Endometrium (tissue), 2 donors: ENCODE measurements around the gene RPS15.
"Not testable (repeated sequence)": the region's sequence is repeated elsewhere in the genome, so short reads cannot be mapped to it uniquely, and the experiment has no call there.

Experiments used
- FAIRE-seq: peaks from 2 replicates; lab custom pipeline; 2012; peaks lifted over from hg19 to GRCh38; lab: Jason Lieb, UNC
- donor health status: control.
- donor health status: control.

Gene RPS15

GRCh38 chr19:1402411-1403070, 35.7 kb upstream of the RPS15 start:
- no peak for FAIRE-seq

GRCh38 chr19:1406774-1407527, 31.2 kb upstream of the RPS15 start:
- FAIRE-seq = no peak

DNA sequence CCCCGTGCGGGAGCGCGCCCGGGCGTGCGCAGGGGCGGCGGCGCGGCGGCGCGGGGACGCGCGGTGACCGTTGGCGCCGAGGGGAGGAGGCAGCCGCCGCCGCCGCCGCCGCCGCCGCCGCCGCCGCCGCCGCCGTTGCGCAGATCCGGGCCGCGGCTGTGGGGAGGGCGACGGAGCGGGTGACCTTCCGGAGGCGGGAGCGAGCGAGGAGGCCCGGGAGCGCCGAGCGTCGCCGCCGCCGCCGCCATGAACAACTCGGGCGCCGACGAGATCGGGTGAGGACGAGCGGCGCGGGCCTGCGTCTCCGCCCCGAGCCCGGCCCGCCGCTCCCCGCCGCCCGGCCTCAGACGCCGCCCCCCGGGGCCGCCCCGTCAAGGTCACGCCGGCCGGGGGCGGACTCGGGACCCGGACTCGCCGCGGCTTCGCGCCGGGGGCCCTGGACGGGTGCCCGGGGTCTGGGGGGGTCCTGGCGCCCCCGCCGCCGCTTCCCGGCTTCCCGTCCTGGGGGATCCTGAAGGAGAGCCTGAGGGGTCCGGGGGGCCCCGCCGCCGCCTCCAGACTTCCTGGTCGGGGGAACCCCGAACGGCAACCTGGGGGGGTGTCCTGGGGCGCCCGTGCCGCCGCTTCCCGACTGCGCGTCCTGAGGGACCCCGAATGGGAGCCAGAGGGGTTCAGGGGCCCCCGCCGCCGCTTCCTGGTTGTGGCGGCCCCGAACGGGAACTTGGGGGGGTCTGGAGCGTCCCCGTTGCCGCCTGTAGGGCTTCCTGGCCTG, 30.5 kb upstream of the RPS15 start, which contains the start of gene DAZAP1:
Gene DAZAP1 (plus strand): TSS at position 59 of the 772 bp plus-strand sequence. CDS start 188 bp downstream, at position 247.
- FAIRE-seq = no peak

DNA sequence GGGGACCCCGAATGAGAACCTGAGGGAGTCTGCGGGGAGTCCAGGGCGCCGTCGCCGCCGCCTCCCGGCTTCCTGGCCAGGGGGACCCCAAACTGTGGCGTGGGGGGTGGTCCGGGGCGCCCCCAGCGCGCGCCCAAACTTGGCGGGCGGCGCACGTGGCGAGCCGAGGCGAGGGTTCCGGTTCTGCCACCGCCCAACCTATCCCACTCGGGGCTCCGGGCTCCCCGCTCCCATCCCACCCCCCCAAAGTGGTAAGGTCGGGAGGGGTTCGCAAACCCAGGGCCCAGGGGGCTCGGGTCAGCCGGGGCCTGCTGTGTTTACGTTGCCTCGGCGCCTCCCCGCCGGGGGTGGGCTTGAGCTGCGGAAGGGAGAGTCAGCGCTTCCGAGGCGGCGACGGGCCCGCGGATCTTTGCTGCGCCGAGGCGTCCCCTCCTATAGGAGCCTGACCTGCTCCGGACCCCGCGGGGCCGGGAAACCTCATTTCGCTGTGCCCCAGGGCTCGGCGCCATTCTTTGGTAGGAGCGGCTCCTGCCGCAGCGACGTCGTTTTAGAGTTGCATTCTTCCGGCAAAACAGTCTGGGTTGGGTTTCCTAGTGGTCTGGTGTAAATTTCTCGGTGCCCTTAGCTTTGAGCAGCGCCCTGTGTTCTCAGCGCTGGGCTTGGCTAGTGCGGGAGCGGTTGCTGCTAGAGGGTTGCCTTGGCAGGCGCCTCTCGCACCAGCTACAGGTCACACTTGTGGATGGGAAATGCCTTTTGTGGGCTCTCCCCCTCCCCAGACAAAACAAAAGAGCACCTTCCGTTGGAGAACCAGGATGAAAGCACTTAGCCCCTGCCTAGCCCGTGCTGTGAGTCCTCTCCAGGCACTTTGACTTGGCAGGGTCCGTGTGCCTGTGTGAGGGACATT, 29.6 kb upstream of the RPS15 start:
- FAIRE-seq = no peak

DNA sequence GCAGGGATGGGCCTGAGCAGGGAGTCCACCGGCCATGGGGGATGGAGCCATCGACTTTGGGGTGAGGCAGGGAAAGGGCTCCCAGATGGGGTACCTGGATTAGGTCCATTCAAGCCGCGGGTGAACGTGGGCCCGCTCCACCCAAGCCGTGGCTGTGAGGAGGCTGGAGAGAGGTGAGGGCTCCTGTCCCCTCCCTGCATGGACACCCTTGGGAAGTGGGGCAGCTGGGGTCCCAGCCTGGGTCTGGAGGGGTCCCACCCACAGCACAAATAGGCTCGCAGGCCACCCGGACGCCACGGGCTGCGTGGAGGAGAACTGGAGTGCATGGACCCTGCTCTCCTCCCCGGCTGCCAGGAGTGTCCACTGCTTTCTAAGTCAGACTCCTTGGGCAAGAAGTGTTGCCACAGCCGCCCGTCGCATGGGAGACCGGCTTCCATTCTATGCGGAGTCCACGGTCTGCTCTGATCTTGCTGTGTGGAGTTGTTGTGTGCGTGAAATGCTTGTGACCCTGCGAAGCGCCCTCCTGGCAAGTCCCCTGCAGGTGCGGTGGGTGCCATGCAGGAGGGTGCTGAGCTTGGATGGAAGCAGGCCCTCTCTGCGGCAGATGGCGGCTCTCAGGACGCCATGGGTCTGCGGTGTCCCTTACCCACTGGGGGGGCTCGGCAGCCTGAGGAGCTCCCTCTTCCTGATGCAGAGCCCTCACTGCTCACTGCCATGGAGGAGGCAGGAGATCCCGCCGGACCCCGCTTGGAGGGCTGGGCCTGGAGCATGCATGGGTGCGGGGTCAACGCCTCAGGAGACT, 28.8 kb upstream of the RPS15 start:
- FAIRE-seq = no peak

GRCh38 chr19:1410136-1410786, 27.9 kb upstream of the RPS15 start:
- no peak for FAIRE-seq

- no peak for FAIRE-seq
Measured at GRCh38 chr19:1410789-1411188, 27.4 kb upstream of the RPS15 start.

DNA sequence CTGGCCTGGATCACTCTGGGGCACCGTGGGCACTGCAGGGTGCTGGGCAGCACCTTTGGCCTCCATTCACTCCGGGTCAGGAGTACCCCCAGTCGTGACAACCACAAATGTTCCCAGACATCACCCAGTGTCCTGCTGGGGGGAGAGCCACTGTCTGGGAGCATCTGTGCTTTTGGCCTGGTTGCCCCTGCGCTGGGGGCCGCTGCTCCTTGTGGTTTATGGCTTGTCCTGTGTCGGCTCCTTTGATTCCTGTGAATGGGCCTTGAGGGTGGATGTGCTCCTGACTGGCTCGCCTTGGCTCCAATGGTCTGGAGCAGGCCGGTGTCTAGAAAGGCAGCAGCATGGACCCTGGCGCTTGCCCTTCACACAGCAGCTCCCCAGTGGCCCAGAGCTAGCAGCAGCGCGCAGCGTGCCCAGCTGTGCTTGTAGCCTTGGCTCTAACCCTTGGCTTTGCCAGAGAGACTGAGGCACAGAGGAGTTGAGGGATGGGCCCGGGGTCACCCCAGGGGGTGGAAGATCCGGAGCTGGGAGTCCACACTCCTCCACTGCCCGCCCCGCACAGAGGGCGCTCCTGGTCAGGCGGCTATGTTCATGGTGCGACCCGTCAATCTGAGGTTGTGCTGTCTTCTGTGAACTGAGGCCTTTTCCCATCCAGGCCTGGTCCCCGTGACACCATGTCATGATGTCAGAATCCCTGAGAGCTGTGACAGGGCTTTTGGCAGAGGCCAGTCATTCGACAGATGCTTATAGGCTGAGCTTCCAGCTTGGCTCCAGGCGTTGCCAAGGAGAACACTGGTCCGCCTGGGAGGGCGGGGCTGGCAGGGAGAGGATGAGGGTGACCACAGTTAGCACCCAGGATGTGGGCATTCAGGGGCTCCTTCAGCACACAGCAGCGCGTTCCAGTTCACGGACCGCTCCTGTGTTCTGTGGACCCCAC, 26.7 kb upstream of the RPS15 start:
- no peak for FAIRE-seq

DNA sequence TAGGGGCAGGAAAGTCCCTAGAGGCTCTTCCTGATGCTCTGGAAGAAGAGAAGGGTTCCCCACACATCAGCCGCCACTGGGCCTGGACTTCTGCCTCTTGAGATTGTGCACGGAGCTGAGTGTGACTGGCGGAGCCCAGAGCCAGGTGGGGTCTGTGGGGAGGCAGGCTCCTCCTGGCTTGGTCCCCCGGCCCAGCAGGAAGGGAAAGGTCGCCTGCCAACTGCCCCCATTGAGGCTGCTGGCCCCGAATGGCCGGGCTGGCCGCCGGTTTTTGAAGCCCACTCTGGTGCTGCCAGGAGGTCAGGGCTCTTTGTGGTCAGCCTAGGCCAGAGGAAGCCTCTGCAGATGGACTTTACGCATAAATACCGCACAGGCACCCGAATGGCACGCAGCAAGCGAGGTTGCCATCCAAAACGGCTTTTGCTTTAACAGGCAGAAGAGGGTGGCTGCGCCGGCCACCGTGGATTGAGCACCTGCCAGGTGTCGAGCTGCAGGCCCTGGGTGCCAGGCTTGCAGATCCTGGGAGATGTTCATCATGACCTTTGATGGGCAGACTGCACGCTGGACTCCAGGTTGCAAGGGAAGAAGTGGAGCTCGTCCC, 25.8 kb upstream of the RPS15 start:
- no peak for FAIRE-seq

DNA sequence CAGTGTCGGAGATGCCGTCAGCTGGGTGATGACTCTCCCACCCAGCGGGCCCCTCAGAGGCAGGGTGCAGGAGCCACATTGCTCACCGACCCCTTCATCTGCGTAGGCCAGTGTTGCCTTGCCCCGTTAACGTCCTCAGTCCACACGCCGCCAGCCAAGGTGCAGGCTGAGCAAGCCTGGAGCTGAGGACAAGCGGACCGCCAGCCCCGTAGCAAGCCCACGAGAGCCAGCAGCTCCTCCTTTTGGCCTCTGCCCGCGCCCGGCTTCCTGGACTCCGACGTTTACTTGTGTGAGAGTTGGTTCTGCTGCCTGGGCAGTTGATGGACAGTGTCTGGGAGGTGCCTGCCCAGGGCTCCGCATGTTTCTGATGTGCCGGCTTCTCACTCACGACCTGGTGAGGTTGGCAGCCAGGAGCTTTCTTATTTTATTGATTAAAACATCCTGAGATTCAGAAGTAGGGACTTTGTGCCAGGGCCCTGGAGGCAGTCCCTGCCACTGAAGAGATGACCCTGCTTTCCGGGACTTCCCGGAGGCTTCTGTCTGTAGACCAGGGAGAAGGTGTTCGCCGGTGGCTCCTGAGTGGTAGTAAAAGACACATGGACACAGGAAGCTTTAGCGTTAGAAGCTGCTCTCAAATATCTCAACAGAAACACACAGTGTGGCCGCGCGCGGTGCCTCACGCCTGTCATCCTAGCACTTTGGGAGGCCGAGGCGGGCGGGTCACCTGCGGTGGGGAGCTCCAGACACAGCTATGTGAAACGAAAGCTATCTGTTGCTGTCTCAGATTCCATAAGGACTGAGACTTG, 25.0 kb upstream of the RPS15 start:
- no peak for FAIRE-seq

- no peak for FAIRE-seq
Measured at GRCh38 chr19:1416014-1416841, 22.0 kb upstream of the RPS15 start.

DNA sequence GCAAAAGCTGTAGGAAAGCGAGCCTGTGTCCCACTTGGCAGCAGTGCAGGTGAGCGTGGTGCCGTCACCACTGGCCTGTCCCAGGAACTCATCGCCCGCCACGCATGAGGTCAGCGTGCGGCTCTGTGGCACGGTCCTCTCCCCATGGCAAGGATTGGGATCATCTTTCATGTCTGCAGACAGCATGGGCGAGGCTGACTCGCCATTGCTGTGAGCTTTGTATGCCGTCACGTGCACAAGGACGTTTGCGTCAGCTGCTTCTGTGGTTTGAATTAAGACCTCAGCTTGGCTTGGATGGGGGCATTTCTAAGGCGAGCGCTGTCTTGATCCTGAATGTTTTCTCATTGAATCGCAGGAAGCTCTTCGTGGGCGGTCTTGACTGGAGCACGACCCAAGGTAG, 21.1 kb upstream of the RPS15 start:
- FAIRE-seq = no peak

- no peak for FAIRE-seq
Measured at GRCh38 chr19:1417681-1418495, 20.3 kb upstream of the RPS15 start.

DNA sequence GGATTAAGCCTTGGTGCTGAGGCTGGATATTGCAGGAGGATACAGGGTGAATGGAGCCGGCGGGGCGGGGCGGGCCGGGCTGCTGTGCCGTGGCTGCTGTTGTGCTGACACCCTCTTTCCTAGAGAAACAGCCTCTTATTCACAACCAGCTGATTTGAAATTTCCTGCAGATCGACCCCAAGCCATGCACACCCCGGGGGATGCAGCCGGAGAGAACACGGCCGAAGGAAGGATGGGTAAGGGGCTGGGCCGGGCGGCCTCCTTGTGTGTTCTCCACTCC, 19.8 kb upstream of the RPS15 start:
- FAIRE-seq = no peak

GRCh38 chr19:1418951-1419738, 19.1 kb upstream of the RPS15 start:
- FAIRE-seq = no peak

DNA sequence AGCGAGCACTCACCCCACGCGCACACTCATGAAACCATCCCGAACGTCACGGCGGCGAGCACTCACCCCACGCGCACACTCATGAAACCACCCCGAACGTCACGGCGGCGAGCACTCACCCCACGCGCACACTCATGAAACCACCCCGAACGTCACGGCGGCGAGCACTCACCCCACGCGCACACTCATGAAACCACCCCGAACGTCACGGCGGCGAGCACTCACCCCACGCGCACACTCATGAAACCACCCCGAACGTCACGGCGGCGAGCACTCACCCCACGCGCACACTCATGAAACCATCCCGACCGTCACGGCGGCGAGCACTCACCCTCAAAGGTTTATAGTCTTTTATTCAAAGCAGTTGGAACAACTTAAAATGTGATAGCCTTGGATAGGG, 18.1 kb upstream of the RPS15 start:
- not testable (repeated sequence) for FAIRE-seq
